GM21381 (cell line): ENCODE results near the gene TRIM62.

Source experiments
- ATAC-seq: cut with Tn5 transposase; IDR thresholded peaks from one replicate; pipeline ENCODE4 v1.9.1; 2021; ENCODE audit warnings: mild to moderate bottlenecking, moderate library complexity; ENCODE audit not compliant: unreplicated experiment

TRIM62 gene

DNA sequence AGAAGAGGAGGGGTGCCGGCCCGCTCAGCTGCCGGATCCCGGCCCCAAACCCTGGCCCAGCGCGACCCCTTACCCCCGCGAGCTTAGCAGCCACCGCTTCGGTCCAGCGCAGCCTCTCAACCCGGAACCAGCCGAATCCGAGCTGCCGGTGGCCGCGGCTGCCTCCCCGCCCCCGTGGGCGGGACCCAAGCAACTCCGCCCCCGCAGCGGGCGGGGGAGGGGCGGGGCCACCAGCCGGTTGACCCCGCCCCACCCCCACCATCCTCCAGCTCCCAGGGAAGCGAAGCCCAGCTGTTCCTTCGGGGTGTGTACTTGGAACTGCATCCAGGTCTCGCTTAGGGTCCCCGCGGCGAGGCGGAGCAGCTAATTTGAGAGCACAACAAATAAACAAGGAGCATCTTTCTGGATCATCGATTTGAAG lies at the start of gene TRIM62:
TRIM62 (minus strand) TSS at position 123 of the 421 bp plus-strand sequence. CDS start 611 bp downstream, outside the sequence.
- ATAC-seq: peak; percentile 53

DNA sequence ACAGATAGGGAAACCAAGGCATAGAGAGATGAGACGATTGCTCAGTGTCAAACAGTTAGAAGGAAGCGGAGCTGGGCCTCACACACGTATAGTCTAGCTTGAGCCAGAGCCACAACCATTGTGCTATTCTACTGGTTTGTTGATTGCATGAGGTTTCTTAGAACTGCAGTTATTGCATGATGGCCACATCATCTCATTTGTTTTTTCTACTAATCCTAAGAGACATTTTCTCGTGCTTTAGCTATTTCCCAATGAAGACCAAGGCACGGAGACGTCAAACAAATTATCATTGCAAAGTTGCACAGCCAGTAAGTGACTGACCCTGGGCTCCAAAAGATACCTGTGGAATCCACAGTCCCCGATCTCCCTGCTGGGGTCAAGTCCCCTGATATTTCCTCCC lies 49.3 kb upstream of the TRIM62 start:
- ATAC-seq: no peak

DNA sequence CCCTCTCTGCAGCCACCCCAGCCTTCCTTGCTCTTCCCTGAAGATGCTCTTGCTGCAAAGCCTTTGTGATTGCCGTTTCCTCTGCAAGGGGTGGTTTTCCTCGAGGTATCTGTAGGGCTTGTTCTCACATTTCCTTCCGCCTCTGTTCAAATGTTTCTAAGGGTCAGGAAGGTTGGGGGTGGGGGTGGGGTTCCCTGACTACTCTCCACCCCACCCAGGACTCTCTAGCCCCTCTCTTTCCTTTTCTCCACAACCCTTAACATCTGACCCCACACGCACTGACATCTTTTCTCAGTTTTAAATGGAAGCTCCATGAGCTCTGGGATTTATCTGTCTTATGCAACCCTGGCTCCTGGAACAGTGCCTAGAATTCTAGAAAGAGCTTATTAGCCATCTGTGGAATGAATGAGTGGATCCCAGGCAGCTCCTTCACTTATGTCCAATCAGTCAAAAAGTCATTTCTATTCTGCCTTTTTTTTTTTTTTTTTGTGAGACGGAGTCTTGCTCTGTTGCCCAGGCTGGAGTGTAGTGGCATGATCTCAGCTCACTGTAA lies 47.2 kb upstream of the TRIM62 start:
- ATAC-seq: no peak

DNA sequence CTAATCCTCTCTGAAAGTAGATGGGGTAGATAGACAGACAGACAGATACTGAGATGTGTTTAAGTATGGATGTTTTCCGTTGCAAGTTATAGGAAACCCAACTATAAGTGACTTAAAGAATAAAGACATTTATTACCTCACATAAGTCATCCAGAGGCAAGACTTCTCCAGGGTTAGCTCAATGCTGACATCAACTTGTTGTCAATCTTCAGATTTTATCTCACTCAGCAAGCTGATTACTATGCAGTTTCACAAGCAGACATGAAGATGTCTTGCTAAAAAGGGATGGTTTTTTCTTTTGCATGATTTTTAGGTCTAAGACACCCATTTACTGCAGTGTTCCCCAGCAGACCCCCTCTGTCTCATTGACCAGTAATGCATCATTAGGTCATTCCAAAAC lies 43.7 kb upstream of the TRIM62 start:
- ATAC-seq: no peak

DNA sequence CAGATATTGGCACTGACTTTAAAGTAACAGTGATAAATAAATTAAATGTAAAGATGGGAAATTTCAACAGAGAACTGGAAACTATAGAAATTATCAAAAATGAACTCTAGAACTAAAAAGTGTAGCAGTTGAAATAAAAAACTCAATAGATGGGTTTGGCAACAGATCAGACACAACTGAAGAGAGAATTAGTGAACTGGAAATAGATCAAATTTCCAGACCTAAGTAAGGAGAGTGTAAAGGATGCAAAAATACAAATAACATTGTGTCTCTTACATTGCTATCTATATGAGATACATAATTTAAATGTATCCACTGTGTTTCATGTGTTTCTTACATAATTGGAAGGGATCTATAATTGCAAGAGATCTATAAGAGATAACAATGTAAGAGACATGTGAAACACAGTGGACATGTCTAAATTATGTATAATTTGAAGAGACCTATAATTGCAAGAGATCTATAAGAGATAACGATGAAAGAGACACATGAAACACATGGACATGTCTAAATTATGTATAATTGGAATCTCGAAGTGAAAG lies 42.4 kb upstream of the TRIM62 start:
- ATAC-seq: no peak

DNA sequence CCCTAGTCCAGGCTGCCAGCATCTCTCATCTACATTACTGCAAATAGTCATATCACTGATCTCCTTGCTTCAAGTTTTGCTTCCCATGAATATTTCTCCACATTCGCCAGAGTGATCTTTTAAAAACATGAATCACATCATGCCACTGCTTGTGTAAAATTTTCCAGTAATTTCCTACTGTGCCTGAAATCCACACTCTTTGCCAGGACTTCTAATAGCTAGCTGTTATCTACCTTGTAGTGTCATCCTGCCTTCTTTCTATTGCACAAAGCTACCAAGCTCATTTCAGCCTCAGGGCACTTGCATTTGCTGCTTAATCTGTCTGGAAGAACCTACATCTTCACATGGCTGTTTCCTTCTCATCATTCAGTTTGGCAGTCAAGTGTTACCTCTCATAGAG lies 40.5 kb upstream of the TRIM62 start:
- no peak for ATAC-seq

DNA sequence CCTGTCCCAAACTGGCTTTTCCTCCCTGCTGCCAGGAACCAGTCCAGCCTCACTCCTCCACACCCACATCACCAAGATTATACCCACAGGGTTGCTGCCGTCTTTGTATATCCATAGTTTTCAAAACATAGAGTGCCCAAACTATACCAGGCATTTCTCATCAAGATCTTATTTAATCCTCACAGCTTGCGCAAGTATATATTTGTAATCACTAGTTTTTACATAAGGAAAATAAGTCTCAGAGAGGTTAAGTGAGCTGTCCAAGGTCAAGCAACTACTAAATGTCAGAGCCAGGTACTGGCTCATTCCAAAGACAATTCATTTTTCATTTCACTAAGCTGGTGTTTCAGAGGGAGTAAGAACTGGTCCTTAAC lies 39.5 kb upstream of the TRIM62 start:
- no peak for ATAC-seq

DNA sequence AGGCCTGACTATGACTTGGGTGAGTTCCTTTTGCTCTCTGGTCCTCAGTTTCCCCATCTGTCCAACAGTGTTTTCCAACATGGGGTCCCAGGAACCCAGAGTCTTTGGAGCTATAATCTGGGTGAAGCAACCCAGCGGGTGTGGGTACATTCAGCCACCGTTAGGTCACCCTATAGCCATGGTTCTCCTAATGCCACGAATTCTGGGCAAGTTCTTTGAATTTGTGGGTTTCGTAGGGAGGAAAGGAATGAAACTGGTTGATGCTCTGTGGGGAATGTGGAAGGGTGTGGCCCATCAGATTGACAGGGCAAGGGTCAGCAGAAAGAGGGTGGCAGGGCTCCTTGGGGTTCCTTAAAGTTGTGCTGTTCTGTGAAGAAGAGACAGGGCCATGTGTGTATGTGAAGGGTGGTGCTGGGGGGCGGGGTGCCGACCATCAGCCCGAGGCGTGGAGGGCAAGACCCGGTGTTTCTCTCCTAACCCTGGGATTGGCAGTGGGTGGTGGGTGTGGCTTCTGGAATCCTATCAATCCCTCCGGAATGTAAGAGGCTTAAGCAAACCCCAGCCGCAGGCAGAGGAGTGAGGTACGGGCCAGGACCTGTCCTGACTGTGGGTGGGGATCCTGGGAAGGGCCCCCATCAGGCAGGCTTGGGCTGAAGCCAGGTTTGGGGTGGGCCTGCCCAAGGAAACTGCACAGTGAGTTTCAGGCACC lies 39.0 kb upstream of the TRIM62 start:
- no peak for ATAC-seq

DNA sequence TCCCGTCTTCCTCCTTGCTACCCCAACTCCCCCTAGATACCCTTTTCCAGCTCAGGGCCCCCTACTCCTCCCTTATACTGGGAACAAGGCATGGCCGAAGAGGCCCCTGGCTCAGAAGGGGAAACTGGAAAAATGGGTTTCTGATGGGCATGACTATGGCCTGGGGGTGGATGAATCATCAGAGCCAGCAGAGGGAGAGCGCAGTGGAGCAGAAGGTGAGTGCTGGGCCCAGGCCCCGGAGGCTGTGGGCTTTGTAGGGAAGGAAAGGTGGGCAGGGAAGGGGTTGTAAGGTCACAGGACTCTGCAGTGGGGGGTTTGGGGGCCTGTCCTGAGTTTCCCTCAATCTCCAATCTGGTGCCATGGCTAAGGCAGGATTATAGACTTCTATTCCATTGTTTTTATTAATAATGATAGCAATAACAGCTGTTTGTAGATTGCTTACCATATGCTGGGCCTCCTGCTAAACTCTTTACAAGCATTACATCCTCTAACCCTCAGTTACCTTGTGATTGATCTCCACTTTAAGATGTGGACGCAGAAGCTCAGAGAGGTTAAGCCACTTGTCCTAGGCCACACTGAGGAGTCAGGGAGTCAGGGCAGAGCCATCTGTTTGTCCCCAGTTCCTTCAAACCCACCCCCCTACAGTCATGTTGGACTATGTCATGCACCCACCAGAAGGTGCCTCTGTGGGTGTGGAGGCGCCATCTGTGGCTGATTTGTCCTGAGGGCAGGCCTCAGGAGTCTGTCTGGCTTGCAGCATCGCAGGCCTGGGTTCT lies 38.2 kb upstream of the TRIM62 start:
- ATAC-seq: no peak

DNA sequence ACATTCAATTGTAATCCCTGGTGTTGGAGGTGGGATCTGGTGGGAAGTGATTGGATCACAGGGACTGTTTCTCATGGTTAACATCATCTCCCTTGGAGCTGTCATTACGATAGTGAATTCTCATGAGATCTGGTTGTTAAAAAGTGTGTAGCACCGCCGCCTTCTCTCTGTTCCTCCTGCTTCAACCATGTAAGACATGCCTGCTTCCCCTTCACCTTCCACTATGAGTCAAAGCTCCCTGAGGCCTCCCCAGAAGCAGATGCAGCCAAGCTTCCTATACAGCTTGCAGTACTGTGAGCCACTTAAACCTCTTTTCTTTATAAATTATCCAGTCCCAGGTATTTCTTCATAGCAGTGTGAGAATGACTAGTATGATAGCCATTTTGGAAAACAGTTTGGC lies 30.1 kb upstream of the TRIM62 start:
- no peak for ATAC-seq

DNA sequence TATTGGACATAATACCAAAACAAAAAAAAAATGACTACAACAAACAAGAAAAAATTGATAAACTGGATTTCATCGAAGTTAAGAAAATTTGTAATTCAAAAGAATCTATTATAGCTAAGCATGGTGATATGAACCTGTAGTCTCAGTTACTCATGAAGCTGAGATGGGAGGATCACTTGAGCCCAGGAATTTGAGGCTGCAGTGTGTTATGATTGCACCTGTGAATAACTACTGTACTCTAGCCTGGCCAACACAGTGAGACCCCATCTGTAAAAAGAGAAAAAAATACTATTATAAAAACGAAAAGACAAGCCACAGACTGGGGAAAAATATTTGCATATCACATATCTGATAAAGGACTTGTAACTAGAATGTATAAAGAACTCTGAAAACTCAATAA lies 24.5 kb upstream of the TRIM62 start:
- no peak for ATAC-seq

DNA sequence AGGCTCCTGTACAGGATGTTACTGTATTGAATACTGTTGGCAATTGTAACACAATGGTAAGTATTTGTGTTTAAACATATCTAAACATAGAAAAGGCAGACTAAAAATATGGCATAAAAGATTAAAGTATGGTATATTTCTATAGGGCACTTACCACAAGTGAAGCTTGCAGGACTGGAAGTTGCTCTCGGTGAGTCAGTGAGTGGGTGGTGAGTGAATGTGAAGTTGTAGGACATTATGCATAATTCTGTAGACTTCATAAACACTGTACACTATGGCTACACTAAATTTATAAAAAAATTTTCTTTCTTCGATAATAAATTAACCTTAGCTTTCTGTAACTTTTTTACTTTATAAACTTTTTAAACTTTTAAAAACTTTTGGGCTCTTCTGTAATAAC lies 13.7 kb upstream of the TRIM62 start:
- ATAC-seq: no peak

DNA sequence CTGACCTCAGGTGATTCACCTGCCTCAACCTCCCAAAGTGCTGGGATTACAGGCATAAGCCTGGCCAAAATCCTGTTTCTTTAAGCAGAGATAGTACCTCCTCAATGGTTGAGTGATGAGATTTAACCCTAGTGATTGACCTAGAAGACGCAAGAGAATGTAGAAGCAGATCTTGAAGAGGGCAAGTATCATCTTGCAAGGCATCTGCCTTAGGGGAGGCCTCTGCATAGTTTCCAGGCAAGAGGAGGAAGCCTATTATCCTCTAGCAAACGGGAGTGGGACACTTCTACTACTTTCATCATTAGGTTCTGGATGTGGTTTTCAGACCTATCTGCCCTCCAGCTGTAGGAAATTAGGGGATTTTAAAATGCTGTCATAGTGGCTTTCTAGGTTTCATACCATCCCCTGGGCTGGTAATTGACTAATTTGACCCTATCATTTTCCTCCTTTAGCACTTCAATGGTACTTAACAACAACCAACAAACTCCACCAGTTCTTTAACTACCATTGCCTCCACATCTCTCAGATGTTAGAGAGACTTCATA lies 10.0 kb upstream of the TRIM62 start:
- no peak for ATAC-seq

DNA sequence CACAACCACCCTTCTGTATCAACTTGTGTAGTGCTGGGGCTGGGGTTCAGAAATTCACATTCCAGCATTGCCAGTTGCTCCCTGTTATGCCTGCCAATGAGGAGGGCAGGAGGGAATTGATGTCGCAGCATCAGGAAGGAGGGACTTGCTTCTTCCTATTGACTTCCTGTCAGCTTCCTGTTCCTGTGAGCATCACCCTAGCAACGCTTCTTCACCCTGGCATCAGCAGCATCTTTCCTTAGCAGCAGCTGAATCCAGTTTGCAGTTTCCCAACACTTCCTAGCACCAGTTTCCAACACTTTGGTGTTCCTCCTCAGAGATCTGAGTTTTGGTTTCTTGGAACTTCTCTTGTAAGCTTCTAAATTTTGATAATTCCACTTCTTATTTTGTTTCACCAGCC lies 8.9 kb upstream of the TRIM62 start:
- no peak for ATAC-seq

DNA sequence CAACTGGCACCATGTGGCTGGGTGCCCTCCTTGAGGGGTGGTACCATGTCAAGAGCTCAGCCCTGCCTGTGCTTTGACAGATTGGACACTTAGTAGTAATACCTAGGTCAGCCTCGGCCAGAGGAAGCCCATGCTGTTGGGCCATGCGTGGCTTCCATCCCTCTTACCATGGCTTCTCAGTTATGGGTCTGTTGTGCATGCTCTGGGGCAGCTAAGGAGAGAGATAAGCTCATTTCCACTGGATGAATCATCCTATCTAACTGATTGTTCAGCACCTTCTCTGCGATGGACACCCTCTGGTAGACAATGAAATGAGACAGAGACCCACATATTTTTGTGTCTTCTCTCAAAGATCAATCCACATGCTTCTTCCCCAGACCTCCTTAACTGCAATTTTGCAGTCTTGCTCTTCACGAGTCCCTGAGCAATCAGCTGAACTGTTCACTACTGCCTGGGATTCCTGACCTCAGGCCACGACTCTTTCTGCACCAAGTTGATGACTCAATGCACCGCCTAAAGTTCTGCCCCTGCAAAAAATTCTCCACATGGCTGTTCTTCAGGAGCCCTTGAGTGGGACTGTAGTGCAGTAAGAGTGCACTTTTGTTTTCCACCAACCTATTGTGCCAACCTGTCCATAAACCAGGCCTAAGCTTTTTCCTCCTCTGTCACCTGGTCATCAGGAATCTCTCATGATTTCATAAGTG lies 6.9 kb upstream of the TRIM62 start:
- no peak for ATAC-seq

DNA sequence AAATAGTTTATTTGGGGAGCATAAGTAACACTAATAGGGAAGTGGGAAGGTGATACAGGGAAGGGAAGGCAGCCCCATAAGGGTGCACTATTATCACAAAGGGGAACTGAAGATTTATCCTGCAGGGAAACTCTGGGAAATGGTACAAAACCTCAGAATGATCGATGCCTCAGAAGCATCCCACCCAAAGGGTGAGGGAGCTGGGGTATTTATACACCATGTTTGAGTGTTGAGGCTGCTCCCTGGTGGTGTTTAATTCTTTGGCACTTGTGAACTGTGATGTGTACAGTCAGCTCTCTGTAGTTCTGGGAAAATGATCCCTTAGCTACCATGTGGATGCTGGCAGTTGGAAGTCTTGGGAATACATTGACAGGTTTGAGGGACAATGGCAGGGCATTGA lies 5.1 kb upstream of the TRIM62 start:
- ATAC-seq: no peak

DNA sequence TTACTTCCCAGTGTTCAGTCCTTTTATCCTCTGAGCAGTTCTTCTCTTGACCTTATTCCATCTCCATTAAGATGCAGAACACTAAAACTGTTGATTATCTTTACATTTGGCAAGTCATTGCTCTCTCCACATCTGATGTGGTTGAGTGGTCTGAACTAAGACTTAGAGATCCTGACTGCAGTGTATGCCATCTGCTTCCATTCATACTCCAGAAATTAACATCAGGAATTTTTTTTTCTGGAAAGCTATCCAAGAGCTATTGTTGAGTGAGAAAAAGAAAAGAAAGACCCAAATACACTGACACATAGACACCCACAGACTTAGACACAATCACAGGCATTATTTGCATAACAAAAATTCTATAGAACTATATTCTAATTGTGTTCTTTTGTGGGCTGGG lies 3.7 kb upstream of the TRIM62 start:
- ATAC-seq: no peak

DNA sequence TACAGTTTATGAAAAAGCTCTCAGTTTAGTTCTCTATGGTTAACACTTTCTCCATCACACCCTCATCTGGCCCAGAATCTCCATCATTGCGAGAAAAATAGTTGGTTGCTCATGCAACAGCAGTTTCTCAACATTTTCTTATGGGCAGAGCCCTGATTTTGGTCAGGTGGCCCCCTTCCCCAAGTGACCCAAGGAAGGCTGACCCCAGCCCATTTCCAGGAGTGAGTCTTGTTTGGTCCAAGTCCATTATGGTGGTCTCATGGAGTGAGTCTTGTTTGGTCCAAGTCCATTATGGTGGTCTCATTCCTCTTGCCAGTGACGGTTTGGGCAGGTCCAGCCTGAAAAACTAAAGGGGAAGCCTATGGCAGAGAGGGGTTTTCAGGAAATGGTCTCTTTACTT lies 1.5 kb upstream of the TRIM62 start:
- no peak for ATAC-seq

DNA sequence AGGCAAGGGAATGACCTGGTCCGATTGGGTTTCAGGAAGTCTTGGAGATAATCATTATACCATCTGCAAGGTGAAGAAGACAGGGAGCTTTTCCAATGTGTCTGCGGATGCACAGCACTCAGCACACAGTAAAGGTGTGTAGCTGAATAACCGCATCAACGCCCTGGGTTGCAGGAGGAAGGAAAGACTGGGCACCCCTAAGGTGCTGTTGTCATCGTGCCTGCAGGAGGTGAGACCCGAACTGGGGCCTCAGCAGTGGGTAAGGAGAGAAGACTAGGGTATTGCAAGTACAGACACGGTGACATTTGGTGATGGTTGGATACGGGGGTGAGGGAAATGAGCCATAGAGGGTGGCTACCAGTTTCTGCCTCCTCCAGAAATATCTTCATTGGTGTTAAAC lies 1.1 kb upstream of the TRIM62 start:
- no peak for ATAC-seq

DNA sequence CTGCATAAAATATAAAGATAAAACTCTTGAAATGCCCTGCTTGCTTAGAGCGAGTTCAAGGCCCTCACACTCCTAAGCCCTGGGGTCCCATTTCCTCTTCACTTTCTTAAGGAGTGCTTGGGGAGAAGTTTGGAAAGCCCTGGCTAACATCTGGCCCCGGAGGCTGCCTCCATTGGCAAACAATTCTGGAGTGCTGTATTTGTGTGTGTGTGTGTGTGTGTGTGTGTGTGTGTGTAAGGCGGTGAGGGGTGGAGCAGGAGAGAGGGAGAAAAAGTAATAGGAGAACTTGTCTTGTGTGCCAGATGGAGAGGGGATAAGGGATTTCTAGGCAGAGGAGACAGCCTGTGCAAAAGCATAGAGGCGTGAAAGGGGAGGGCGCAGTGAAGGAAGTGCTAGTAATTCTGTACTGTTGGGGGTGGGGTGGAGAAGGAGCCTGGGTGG lies 578 bp upstream of the TRIM62 start:
- ATAC-seq: no peak
